Omental fat pad (tissue), 4 donors: ENCODE data around the gene EID2B. TPM values are rescaled to one million over a fixed set of nuclear protein-coding genes. Genes with fewer than 3 reads are reported as not detected.

Source experiments
- ATAC-seq: fragments of 150-250 bp; one replicate; pipeline ENCODE4 v1.9.1; 2016; ENCODE audit warnings: mild to moderate bottlenecking, moderate library complexity; ENCODE audit not compliant: low FRiP score
- DNase-seq: peaks from one replicate; pipeline ENCODE4 v3.0.0-alpha.2; 2019; ENCODE audit warnings: low spot score
- CTCF ChIP-seq, 3 donors: fragments of 450-650 bp; IDR thresholded peaks; one replicate each; pipeline ENCODE4 v1.5.1; 2016 to 2017; ENCODE audit warnings: antibody characterized with exemption in 3 of 3, mild to moderate bottlenecking in 3 of 3, moderate library complexity in 2 of 3
- total RNA-seq, 4 donors: library from RNA; depleted of rRNA; stranded (reverse); fragments of >200 nt; gene quantifications; one replicate each; pipeline ENCODE4 v1.1.0, GENCODE V29; 2016

The EID2B gene
- total RNA-seq, 4 donors from 2014 or later = 1.8 to 4.4 (median 2.3) TPM

GRCh38 chr19:39533791-39534190, 1.1 kb upstream of the EID2B start:
- no peak for TF ChIP-seq CTCF (IDR thresholded peaks at IDR 0.05)
- ATAC-seq = no peak
- no peak for DNase-seq

GRCh38 chr19:39533003-39533512, 406 bp upstream of the EID2B start:
- TF ChIP-seq CTCF (IDR thresholded peaks at IDR 0.05) = no peak
- DNase-seq = no peak
- no peak for ATAC-seq

- DNase-seq = no peak
- TF ChIP-seq CTCF (IDR thresholded peaks at IDR 0.05) = no peak
- no peak for ATAC-seq
Measured at GRCh38 chr19:39531834-39532232, 819 bp downstream of the EID2B start.

- no peak for ATAC-seq
- DNase-seq = no peak
Measured at GRCh38 chr19:39525205-39525604, 7.4 kb downstream of the EID2B start.

GRCh38 chr19:39524495-39524894, 8.2 kb downstream of the EID2B start:
- DNase-seq = no peak
- no peak for ATAC-seq
- no peak for TF ChIP-seq CTCF (IDR thresholded peaks at IDR 0.05)

More at GRCh38 chr19:39525205-39525604, 7.4 kb downstream of the EID2B start:
- no peak for TF ChIP-seq CTCF (IDR thresholded peaks at IDR 0.05)

- ATAC-seq = no peak
- DNase-seq = no peak
- TF ChIP-seq CTCF (IDR thresholded peaks at IDR 0.05) = no peak
Measured at GRCh38 chr19:39520541-39521484, 11.8 kb downstream of the EID2B start.

GRCh38 chr19:39518975-39519374, 13.7 kb downstream of the EID2B start:
- ATAC-seq = no peak

More at GRCh38 chr19:39518975-39519374, 13.7 kb downstream of the EID2B start:
- no peak for DNase-seq
- no peak for TF ChIP-seq CTCF (IDR thresholded peaks at IDR 0.05)
